Stimulated activated CD4-positive, alpha-beta T cell treated with anti-CD3 and anti-CD28 coated beads, Interleukin-15, amount 100 ng/mL, for 1 hour (primary cell): ENCODE results near the gene BIRC5.
A peak's percentile ranks its signal among the peaks of the same experiment; 100 is the strongest.
"Not testable (repeated sequence)": the region's sequence is repeated elsewhere in the genome, so short reads cannot be mapped to it uniquely, and the experiment has no call there.

Experiments
- DNase-seq, 2 donors: peaks; one replicate each; pipeline ENCODE4 v3.0.0-alpha.2; 2020; ENCODE audit warnings: low read depth in 1 of 2, low spot score in 1 of 2

Gene BIRC5

DNA sequence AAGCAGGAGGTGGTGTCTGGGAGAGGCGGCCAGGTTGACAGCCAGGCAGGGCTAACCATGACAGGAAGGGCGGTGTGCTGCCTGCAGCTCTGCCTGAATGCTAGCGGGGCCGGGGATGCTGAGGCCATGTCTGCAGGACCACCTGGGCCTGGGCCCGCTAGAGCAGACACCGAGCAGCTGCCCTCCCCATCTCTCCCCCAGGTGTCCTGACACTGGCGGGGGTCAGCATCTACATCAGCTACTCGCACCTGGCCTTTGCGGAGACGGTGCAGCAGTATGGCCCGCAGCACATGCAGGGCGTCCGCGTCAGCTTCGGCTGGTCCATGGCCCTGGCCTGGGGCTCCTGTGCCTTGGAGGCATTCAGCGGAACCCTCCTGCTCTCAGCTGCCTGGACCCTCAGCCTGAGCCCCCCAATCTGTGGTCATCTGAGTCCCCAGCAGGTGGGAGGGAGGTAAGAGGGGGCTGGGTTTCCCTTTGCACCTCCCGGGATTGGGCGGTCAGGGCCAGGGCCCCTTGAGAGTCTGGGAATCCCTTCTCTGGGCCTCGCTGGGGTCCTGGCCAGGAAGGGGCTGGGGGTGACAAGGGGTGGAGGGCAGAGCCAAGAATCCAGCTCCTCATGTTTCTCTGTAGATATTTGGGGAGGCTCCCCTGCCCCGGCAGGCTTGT lies 24.9 kb downstream of the BIRC5 start:
- DNase-seq = no peak

- no peak for DNase-seq
Measured at GRCh38 chr17:78239489-78239931, 25.5 kb downstream of the BIRC5 start.

DNA sequence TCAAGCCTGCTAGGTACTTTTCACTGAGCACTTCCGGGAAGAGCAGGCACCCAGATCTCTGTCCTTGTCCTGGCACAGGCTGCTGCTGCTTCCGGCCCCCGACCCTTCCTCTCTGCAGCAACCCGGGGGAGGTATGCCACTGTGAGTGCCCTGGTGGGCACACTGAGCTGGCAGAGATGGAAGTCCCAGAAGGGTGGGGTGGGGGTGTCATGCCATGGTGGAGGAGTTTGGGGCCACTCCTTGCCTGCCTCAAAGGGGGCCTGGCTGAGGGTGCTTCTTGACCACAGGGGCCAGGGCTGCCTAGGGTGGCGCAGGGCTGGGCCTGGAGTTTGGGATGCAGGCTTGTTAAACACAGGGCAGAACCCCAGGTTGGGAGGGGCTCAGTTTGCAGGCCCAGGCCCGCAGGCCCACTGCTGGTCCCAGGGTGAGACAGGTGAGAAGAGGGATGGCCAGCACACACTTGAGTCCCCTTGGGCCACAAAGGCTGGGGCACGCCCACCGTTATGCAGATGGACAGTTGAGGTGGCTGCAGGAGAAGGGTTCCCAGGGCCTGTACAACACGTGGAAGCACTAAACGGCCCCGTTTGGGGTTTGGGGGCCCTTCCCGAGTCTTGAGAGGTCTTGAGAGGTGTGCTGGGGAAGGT lies 26.1 kb downstream of the BIRC5 start:
- DNase-seq = no peak

- DNase-seq = no peak
Measured at GRCh38 chr17:78240839-78241238, 26.8 kb downstream of the BIRC5 start.

DNA sequence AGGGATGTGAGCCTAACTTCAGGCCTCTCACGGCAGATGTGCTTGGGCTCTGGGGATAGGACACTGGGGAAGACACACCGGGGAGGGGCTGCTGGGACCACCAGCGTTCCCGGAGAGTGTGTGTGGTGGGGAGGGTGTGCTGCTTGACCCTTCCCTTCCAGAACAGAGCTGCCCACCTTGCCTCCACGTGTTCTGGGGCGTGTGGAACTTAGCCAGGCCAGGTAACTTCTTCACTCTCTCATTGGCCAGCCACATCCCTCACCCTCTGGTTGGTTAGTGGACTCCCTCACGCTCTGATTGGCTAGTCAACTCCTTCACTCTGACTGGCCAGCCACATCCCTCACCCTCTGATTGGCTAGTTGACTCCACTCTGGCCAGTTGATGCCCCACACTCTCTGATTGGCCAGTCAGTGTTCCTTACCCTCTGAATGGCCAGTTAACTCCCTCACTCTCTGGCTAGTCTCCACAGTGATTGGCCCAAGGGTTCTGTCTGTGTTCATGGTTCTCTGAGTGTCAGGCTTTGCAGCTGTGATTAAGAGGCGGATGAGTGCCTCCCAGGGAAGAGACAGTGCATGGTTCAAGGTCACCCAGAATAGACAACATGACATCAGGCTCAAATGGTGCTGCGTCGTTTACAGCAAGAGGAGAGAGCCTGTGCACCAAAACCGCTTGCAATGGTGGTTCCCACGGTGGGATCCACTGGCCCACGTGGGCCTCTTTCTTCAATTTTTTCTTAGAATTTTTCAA lies 27.4 kb downstream of the BIRC5 start:
- no peak for DNase-seq

GRCh38 chr17:78242024-78242742 lies 28.1 kb downstream of the BIRC5 start:
- DNase-seq = no peak

DNA sequence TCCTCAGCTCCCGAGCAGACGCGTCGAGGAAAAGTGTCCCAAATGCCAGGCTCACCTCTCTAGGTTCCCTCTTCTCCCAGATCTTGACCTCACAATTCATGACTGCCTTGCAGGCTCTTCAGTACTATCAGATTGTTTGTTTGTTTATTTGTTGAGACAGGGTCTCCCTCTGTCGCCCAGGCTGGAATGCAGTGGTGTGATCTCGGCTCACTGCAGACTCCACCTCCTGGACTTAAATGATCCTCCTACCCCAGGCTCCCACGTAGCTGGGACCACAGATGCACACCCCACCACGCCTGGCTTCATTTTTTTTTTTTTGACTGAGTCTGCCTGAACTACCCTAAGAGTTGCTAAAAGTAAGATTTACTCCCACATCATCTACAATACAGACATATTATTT lies 33.3 kb downstream of the BIRC5 start:
- DNase-seq = no peak

DNA sequence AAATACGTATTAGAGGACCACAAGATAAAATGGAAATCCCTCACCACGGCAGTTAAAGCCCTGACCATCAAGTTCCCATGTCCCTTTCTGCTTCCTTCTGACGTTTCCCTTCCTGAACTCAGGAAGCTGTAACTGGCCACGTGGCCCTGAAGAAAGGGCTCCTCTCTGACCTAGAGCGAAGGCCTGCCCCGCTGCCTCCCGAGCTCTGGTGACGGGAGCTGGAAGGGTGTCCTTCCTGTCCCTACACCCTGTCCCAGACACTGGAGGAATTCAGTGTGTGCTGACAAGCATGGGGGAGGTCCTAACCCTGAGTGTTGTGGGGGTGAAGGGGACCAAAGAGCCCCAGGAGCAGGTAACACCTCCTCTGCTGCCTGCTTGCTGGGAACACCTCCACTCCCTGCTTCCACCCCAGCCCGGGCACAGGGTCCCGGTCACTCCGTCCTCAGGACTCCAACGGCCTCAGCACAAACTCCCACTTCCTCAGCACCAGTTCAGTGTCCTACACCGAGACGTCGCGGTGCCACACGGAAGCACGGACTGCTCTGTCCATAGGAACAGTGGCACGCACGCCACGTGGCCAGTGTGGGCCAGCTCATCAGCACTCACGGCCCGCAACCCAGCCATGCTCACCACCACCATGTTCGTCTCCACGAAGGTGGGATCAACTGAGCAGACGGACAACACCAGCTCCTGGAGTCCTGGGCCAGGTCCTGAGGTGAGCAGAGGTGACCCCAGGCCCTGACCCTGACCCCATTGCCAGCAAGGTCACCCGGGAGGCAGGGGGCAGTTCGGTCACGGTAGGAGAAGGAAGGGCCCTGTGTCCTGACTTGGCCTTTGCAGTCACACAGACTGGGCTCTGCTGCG lies 34.2 kb downstream of the BIRC5 start:
- DNase-seq = no peak

- DNase-seq = no peak
Measured at GRCh38 chr17:78249074-78249817, 35.2 kb downstream of the BIRC5 start.

DNA sequence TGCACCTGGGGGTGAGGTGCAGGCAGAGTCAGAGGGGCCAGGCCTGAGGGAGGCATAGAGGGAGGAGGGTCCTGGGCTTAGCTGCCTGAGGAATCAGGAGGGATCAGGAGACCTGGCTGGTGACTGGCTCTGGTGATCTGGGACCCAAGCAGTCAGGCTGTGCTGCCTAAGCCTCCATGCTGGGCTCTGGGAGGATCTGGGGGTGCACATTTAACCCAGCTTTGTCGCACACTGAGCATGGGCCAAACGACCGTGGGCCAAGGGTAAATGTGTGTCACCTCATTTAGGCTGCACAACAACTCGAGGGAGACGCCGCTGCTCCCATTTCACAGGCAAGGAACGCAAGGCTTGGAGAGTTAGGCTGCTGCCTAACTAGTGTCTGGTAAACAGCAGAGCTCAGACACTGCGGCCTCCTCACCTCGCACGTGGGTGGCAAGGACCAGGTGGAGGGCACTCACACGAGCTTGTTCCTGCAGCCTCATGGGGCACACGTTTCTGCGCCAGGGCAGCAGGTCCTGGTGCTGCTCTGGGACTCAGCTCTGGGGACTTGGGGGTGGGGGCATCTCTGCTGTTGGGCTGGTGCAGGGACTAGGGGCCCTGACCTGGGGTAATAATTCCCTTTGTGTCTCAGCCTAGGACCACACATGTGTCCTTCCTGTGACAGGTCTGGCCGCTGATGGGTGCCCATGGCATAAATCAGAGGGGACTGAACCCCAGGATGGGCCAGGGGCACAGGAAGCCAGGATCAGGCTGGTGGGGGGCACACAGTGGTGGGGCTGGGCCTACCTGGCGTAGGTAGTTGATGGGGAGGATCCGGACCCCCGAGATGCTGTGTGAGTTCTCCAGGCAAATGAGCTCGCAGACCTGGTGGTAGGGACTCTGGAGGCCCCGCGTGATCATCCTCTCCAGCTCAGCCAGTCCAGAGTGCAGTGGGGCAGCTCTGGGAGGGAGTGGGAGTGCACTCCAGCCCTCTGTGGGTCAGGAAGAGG lies 36.1 kb downstream of the BIRC5 start:
- DNase-seq = no peak

GRCh38 chr17:78250891-78251772 lies 37.1 kb downstream of the BIRC5 start:
- DNase-seq = peak; percentile 74 to 77

GRCh38 chr17:78251773-78252103 lies 37.7 kb downstream of the BIRC5 start:
- no peak for DNase-seq

GRCh38 chr17:78252111-78252634 lies 38.1 kb downstream of the BIRC5 start:
- DNase-seq = peak in 1 of 2 donors; percentile 50

- DNase-seq = no peak
Measured at GRCh38 chr17:78252701-78253635, 38.9 kb downstream of the BIRC5 start.

- not testable (repeated sequence) for DNase-seq
Measured at GRCh38 chr17:78253636-78253945, 39.5 kb downstream of the BIRC5 start.

DNA sequence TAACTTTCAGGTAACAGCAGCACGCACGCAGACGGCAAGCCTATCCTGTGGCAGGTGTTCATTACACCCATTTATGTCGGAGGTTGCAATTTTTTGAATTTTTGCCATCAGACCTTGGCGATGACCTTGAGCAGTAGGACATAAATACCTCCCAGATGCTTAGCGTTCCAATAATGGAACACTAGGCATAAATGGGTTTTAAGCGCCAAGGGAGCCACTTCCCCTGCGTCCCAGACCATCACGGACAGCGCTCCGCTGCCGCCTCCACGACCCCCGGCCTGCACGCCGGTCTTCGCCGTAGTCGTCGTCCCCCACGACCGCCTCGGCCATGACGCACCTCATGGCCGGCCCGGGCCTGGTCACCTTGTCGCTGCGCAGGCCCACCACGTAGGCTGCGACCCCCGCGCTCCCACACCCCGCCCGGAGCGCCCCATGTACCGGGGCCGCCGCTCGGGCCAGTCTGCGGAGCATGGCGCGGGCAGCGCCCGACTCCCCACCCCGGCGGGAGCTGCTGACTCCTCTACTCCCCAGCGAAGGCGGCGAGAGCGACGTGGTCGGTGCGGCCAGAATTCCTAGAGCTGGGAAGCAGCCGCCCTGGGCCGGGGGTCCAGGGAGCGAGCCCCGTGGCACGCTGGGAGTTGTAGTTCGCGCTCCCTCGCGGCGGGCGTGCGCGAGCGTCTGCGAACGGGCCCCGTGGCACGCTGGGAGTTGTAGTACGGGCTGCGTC lies 40.1 kb downstream of the BIRC5 start:
- DNase-seq = peak; percentile 52 to 74
